HG02970 (cell line): ENCODE measurements around the gene RNF7.
"Not testable (repeated sequence)": the region's sequence is repeated elsewhere in the genome, so short reads cannot be mapped to it uniquely, and the experiment has no call there.

ENCODE experiments used
- ATAC-seq: cut with Tn5 transposase; IDR thresholded peaks from one replicate; pipeline ENCODE4 v1.9.1; 2021; ENCODE audit warnings: mild to moderate bottlenecking, moderate library complexity, moderate number of reproducible peaks; ENCODE audit not compliant: unreplicated experiment, low FRiP score

Gene RNF7

DNA sequence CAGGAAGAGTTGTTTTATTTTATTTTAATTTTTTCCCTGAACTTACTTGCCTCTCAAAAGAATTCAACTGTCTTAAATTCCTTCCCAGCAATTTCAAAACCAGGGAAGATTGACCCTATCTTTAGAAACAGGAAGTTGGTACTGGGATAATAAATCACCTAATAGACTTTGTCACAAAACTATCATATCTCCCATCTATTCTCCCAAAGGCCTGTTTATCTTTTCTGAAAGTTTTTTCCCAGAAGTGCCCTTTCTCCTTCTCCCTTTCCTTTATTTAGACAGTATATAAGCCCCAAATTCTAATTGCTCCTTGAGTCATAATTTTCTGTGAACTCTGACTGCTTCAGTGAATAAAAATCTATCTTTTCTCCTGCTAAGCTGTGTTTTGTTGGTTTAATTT, 2.9 kb upstream of the RNF7 start:
- ATAC-seq = no peak

DNA sequence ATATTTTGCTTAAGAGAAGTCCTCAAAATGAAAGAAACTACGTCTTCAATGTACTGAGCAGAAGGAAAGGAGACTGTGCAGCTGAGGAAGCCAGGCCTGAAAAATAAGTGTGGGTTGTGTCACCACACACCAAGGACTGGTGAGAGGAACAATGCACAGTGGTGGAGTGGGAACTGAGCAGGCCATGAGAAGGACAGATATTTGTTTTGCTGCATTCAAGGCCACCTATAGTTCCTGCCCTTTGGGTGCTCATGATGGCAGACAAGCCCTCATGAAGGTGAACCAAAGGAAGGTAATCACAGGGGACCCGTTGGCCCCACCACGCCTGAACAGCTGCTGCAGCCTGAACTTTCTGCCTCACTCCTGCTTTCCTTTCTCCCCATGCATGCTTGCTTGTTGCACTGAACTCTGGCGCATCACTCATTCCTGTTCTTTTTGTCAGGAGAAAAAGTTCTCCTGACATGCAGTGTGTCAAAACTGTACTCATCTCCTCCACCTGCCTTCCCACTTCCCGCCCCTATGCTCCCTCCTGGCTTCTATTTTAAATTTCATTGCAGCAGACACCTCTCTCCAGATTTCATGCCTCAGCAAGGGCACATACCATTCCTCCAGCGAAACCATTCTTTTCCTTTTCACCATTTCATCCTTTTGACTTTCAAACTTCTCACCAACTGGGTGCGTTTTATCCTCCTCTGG, 2.2 kb upstream of the RNF7 start:
- ATAC-seq = no peak

DNA sequence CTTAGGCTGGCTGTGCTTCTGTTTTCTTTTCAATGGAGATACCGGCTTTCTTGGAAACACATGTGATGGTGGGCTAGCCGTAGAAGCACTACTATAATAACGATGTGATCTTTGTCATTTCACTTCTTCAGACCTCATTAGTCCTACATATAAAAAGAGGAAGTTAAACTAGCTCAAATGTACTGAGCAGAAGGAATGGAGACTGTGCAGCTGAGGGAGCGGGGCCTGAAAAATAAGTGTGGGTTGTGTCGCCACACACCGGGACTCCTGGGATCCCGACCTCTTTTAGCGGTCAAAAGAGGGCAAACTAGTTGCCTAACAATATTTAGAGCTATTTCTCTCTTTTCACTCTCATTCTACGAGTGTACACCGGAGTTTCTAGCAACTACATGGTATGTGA, 1.0 kb upstream of the RNF7 start:
- no peak for ATAC-seq

DNA sequence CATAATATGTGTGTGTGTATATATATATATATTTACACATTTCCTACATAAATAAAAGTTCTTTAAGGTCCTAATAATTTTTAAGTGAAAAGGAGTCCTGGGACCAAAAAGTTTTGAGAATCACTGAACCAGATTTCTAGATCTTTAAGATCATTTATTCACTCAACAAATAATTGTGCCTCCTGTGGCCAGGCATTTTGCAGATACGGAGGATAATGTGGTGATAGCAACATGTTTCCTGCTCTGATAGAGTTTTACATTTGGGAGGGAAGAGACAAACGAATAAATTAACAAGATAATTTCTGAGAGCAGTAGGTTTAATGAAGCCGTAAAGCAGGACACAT, 448 bp upstream of the RNF7 start:
- no peak for ATAC-seq

GRCh38 chr3:141738891-141739363, 829 bp downstream of the RNF7 start:
- no peak for ATAC-seq

GRCh38 chr3:141739731-141740130, 1.6 kb downstream of the RNF7 start:
- no peak for ATAC-seq

- no peak for ATAC-seq
These were observed 2.3 kb downstream of the RNF7 start for GRCh38 chr3:141740349-141740748.

DNA sequence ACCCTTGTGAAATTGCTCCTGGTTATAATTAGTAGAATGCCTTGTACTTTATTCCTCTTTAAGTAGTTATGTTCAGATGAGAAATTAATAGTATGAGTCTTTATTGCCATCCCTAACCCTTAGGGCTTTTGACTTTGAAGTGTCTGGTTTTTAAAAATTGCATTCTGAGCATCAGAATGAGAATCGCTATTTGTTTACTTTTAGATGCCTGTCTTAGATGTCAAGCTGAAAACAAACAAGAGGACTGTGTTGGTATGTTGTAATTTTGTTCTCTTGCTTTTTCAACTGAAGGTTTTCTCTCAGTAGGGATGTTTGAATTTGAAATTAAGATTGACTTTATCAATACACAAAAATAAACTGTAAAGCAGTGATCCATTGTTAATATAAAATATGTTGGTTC, 5.2 kb downstream of the RNF7 start:
- no peak for ATAC-seq

DNA sequence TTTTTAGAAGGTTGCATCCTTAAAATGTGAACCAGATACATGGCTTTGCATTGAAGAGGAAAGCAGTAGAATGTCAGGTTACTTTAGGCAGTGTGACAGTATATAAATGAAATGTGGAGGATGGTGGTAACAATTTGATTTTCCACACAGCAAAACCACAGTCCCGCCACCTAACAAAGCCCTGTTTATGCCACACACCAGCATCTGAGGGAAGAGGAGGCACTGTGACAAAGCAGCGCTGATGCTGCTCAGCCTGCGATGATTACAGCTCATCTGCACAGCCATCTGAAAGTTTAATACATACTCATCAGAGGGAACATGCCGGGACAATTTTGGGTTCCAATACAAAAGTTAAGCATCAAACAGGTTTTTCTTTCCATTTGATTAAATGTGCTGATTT, 8.9 kb downstream of the RNF7 start:
- no peak for ATAC-seq

GRCh38 chr3:141753399-141753798, 15.3 kb downstream of the RNF7 start:
- no peak for ATAC-seq

- no peak for ATAC-seq
These were observed 15.9 kb downstream of the RNF7 start for GRCh38 chr3:141754032-141754431.

GRCh38 chr3:141762552-141762951, 24.5 kb downstream of the RNF7 start:
- not testable (repeated sequence) for ATAC-seq

DNA sequence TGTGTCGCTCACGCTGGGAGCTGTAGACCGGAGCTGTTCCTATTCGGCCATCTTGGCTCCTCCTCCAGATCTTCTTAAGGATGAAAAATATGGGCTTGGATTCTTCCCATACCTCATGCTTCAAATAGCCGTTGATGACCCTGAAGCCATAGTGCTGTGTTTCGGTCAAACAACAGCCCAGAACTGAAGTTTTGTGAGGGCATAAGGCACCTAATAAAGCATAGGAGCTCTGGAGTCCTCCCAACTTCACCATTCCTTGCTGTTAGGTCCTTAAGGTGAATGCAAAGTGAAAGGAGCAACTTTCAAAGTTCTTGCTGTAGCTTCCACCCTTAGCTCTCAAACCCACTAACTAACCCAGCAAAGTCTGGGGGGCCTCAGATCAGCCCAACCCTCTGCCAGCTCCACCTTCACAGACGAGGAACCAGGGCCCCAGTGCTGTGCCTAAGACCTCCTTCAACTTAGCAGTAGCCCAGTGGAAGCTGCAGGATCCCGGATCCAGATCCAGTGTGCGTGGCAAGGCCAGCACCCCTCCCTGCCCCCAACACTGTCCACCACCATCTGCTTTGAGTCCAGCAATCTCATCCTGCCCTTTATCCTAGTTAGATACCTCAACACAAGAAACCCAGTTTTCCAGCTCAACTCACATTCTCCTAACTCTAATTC, 25.1 kb downstream of the RNF7 start, which contains the start of gene GRK7:
Gene GRK7, plus strand, starts transcription at position 321 of the 663 bp plus-strand sequence. CDS start 14,877 bp downstream, outside the sequence.
- ATAC-seq = no peak

DNA sequence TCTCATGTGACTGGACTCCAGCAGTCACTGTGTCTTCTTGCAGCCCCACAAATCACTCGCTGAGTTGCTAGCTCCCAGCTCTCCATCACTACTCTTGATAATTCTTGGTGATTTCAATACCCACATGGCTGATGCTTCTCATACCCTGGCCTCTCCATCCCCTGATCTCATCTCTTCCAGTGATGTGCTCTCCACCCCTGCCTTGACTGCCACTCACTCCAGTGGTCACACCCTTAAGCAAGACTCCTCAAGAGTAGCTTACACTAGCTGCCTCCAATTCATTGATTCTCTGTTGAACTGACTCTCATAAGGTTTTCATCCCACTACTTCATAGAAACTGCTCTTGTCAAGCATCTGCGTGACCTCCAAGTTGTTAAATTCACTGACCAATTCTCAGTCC, 25.9 kb downstream of the RNF7 start:
- no peak for ATAC-seq

DNA sequence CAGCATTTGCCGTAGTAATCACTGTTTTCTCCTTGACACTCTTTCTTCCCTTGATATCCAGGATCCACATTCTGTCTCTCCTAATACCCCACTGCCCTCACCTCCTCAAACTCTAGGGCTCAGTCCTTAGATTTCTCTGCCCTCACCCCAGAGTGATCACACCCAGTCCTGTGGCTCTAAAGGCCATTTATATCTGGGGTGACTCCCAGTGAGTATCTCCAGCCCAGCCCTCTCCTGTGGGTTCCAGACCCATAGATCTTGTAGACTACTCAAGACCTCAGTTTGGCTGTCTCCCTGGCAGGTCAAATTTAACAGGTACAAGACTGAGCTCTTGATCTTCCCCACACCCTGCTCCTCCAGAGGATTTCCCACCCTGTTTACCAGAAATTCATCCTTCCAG, 26.4 kb downstream of the RNF7 start:
- ATAC-seq = no peak

- ATAC-seq = no peak
These were observed 26.9 kb downstream of the RNF7 start for GRCh38 chr3:141764986-141765385.

DNA sequence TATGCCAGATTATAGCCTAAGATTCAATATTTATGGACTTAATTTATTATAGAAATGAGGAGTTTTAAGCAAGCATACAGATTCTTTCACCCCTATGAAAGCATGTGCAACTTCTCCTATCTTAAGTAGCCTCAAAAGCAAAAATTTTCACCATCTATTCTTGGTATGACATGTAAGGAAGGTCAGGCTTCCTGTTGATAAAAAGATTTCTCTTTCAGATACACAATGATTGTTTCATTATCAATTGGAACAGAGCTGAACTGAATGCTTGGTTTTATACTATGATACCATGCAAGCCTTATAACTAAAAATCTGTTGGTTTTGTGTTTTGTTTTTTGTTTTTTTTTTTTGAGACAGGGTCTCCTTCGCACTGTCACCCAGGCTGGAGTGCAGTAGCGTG, 29.0 kb downstream of the RNF7 start:
- no peak for ATAC-seq

DNA sequence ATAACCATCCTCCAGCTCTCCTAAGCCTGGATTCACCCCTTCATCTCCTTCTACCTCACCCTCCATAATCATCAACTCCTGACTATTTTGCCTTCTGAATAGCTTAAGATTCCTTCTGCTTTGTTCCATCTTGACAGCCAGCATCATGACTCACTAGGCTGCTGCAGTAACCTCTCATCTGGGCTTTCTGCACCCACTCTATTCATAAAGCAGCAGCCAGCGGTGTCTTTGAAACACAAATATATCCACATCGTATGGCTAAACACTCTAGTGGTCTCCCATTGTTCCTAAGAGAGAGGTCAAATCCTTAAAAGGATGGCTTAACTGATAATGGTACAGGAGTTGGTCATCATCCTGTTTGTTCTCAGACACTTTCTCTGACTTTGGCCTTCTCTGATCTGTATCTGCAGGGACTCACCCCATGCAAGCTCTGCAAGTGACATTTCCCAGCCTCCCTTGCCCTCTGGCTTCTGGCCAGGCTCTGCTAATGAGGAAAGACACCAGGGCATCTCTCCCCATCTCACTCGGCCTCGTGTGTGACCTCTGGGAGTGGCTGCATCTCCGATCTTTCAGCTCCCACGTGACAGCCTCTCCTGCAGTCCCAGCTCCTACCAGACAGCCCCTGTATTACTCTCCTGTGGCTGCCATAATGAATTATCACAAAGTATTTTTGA, 31.3 kb downstream of the RNF7 start:
- no peak for ATAC-seq

- no peak for ATAC-seq
These were observed 35.6 kb downstream of the RNF7 start for GRCh38 chr3:141773676-141774075.

DNA sequence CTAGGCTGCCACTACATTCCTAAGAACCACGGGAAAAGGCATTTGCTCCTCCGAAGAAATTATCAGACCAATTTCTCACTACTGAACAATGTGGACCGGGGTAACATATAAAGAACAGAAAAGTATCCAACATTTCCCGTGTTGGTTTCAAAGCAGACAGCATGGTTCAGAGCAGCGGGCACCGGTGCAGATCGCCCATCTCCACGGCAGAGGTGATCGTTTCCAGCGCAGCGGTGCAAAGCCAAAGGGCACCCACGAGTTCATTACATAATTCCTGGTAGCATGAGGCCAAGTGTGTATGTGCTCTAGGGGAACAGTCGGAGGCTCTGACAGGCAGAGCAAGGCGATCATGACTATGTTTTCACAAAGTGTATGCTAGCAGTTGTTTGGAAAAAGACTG, 38.3 kb downstream of the RNF7 start:
- no peak for ATAC-seq

- ATAC-seq = no peak
These were observed 38.8 kb downstream of the RNF7 start for GRCh38 chr3:141776885-141777284.
